Cardiac fibroblast (primary cell): ENCODE measurements around the gene FBN1.

Source experiments
- DNase-seq, 2 donors: peaks; one replicate each; pipeline versions ENCODE4 v3.0.0 to v3.0.0-alpha.2; 2010; ENCODE audit warnings: low read depth in 2 of 2
- H3K4me3 ChIP-seq, 2 donors: replicated peaks in 1 of 2; 1 replicate in 1 of 2; 2 replicates in 1 of 2; pipeline ENCODE4 v1.5.1; 2011; ENCODE audit warnings: low read depth in 2 of 2, low read length in 2 of 2, mild to moderate bottlenecking in 2 of 2, moderate library complexity in 1 of 2
- CTCF ChIP-seq: IDR thresholded peaks from one replicate; pipeline ENCODE4 v1.5.1; 2011; ENCODE audit warnings: low read depth, mild to moderate bottlenecking, low read length, inconsistent platforms

FBN1 gene

GRCh38 chr15:48592221-48592731 lies 53.2 kb downstream of the FBN1 start:
- peak; percentile 97 to 99 for DNase-seq
- no peak for TF ChIP-seq CTCF

GRCh38 chr15:48590723-48591122 lies 54.8 kb downstream of the FBN1 start:
- no peak for TF ChIP-seq CTCF
- DNase-seq, result peak in 1 of 2 donors; percentile 80
- no peak overlapping the region for H3K4me3 ChIP-seq

More at GRCh38 chr15:48592221-48592731, 53.2 kb downstream of the FBN1 start:
- H3K4me3 ChIP-seq, result no peak overlapping the region

GRCh38 chr15:48584812-48585563 lies 60.5 kb downstream of the FBN1 start:
- H3K4me3 ChIP-seq, result no peak overlapping the region
- no peak for DNase-seq
- TF ChIP-seq CTCF, result no peak

- DNase-seq, result no peak
Observed at GRCh38 chr15:48584090-48584811, 61.3 kb downstream of the FBN1 start.

GRCh38 chr15:48582452-48583247 lies 62.9 kb downstream of the FBN1 start:
- H3K4me3 ChIP-seq, result no peak overlapping the region
- no peak for TF ChIP-seq CTCF
- peak; percentile 96 to 98 for DNase-seq

More at GRCh38 chr15:48584090-48584811, 61.3 kb downstream of the FBN1 start:
- H3K4me3 ChIP-seq, result no peak overlapping the region
- no peak for TF ChIP-seq CTCF

GRCh38 chr15:48581219-48581618 lies 64.3 kb downstream of the FBN1 start:
- DNase-seq, result peak; percentile 56 to 61
- TF ChIP-seq CTCF, result no peak
- H3K4me3 ChIP-seq, result no peak overlapping the region
